HG02943 (cell line): ENCODE measurements around the gene GDF3.
"Not testable (repeated sequence)": the region's sequence is repeated elsewhere in the genome, so short reads cannot be mapped to it uniquely, and the experiment has no call there.

ENCODE experiments used
- ATAC-seq: cut with Tn5 transposase; IDR thresholded peaks from one replicate; pipeline ENCODE4 v1.9.1; 2021; ENCODE audit warnings: mild to moderate bottlenecking, low read depth, moderate library complexity; ENCODE audit not compliant: unreplicated experiment

Gene GDF3

GRCh38 chr12:7695566-7696197 is at the start of gene GDF3:
GDF3 (minus strand) TSS chr12:7695775; CDS start chr12:7695728, 47 bp downstream.
- ATAC-seq, result no peak

GRCh38 chr12:7732993-7733392 is 37.4 kb upstream of the GDF3 start:
- ATAC-seq, result no peak

GRCh38 chr12:7731486-7731885 is 35.9 kb upstream of the GDF3 start:
- ATAC-seq, result no peak

- ATAC-seq, result not testable (repeated sequence)
These were observed 35.4 kb upstream of the GDF3 start for GRCh38 chr12:7730984-7731383.

- ATAC-seq, result no peak
These were observed 34.2 kb upstream of the GDF3 start for GRCh38 chr12:7729746-7730145.

GRCh38 chr12:7723926-7724325 is 28.4 kb upstream of the GDF3 start:
- ATAC-seq, result no peak

GRCh38 chr12:7719946-7720730 is 24.6 kb upstream of the GDF3 start:
- no peak for ATAC-seq

- no peak for ATAC-seq
These were observed 20.8 kb upstream of the GDF3 start for GRCh38 chr12:7716381-7716780.

GRCh38 chr12:7712841-7713442 is 17.4 kb upstream of the GDF3 start:
- no peak for ATAC-seq

GRCh38 chr12:7711133-7711532 is 15.6 kb upstream of the GDF3 start, which contains the start of gene DPPA3:
DPPA3 (plus strand) TSS chr12:7711433; CDS start chr12:7711571, 138 bp downstream.
- ATAC-seq, result no peak

GRCh38 chr12:7709969-7710675 is 14.5 kb upstream of the GDF3 start:
- no peak for ATAC-seq

GRCh38 chr12:7705846-7706245 is 10.3 kb upstream of the GDF3 start:
- no peak for ATAC-seq

- ATAC-seq, result no peak
These were observed 376 bp downstream of the GDF3 start for GRCh38 chr12:7695237-7695560.

GRCh38 chr12:7694556-7695236 is 879 bp downstream of the GDF3 start:
- no peak for ATAC-seq

GRCh38 chr12:7693793-7694192 is 1.8 kb downstream of the GDF3 start:
- no peak for ATAC-seq

- ATAC-seq, result no peak
These were observed 14.0 kb downstream of the GDF3 start for GRCh38 chr12:7681535-7681934.

- ATAC-seq, result no peak
These were observed 16.1 kb downstream of the GDF3 start for GRCh38 chr12:7679251-7680045.

GRCh38 chr12:7678744-7679143 is 16.8 kb downstream of the GDF3 start:
- no peak for ATAC-seq

GRCh38 chr12:7677432-7677888 is 18.1 kb downstream of the GDF3 start:
- ATAC-seq, result not testable (repeated sequence)

GRCh38 chr12:7675455-7675854 is 20.1 kb downstream of the GDF3 start:
- ATAC-seq, result not testable (repeated sequence)
